Loucy (cell line): ENCODE measurements around the gene FAM169A.
A peak's percentile ranks its signal among the peaks of the same experiment; 100 is the strongest.

Experiments used
- H2AFZ ChIP-seq: fragments of 200-600 bp; sonication (generic); 2 replicates; pipeline ENCODE4 v1.6.0; 2016; ENCODE audit warnings: antibody characterized with exemption, mild to moderate bottlenecking, low read length, moderate library complexity
- H3F3A ChIP-seq: fragments of 200-600 bp; 2 replicates; pipeline ENCODE4 v1.6.0; 2016; ENCODE audit warnings: antibody characterized with exemption, low read depth, mild to moderate bottlenecking
- H3K27me3 ChIP-seq: fragments of 200-600 bp; sonication (generic); 2 replicates; pipeline ENCODE4 v1.6.1; 2014; ENCODE audit warnings: low read length, mild to moderate bottlenecking; ENCODE audit not compliant: insufficient read depth, poor library complexity, severe bottlenecking
- H3K36me3 ChIP-seq: fragments of 200-600 bp; sonication (generic); 2 replicates; pipeline ENCODE4 v1.6.1; 2016; ENCODE audit warnings: low read length; ENCODE audit not compliant: insufficient read depth
- H3K4me1 ChIP-seq: fragments of 200-600 bp; sonication (generic); 2 replicates; pipeline ENCODE4 v1.5.1; 2014; ENCODE audit warnings: low read length, mild to moderate bottlenecking; ENCODE audit not compliant: insufficient read depth, poor library complexity, severe bottlenecking
- H3K4me2 ChIP-seq: fragments of 200-600 bp; sonication (generic); 2 replicates; pipeline ENCODE4 v1.6.0; 2014; ENCODE audit warnings: antibody characterized with exemption, low read length, low read depth, mild to moderate bottlenecking; ENCODE audit not compliant: poor library complexity, severe bottlenecking
- H3K4me3 ChIP-seq: fragments of 200-600 bp; sonication (generic); 2 replicates; pipeline ENCODE4 v1.5.1; 2014; ENCODE audit warnings: low read length, mild to moderate bottlenecking, mixed read lengths; ENCODE audit not compliant: poor library complexity, severe bottlenecking
- H3K79me2 ChIP-seq: fragments of 200-600 bp; sonication (generic); 2 replicates; pipeline ENCODE4 v1.6.1; 2014; ENCODE audit warnings: low read length; ENCODE audit not compliant: insufficient read depth
- H3K9ac ChIP-seq: fragments of 200-600 bp; sonication (generic); 2 replicates; pipeline ENCODE4 v1.6.0; 2014; ENCODE audit warnings: mild to moderate bottlenecking, low read depth, low read length, moderate library complexity; ENCODE audit not compliant: poor library complexity, severe bottlenecking
- H3K9me2 ChIP-seq: fragments of 200-600 bp; sonication (generic); replicated peaks from 2 replicates; pipeline ENCODE4 v1.6.1; 2016; ENCODE audit warnings: low read depth, low read length, mixed read lengths
- H3K9me3 ChIP-seq: fragments of 200-600 bp; sonication (generic); 2 replicates; pipeline ENCODE4 v1.6.1; 2014; ENCODE audit warnings: mild to moderate bottlenecking, antibody characterized with exemption, low read length, low read depth; ENCODE audit not compliant: insufficient read depth
- H4K20me1 ChIP-seq: fragments of 200-600 bp; sonication (generic); 2 replicates; pipeline ENCODE4 v1.6.0; 2014; ENCODE audit warnings: antibody characterized with exemption, low read length, mild to moderate bottlenecking; ENCODE audit not compliant: insufficient read depth, poor library complexity, severe bottlenecking
- EZH2phosphoT487 ChIP-seq: fragments of 200-600 bp; IDR thresholded peaks from 2 replicates; pipeline ENCODE4 v1.6.1; 2018; ENCODE audit warnings: antibody characterized with exemption, mild to moderate bottlenecking, moderate library complexity, borderline replicate concordance
- TF ChIP-seq, protein P1 (sequence below): fragments of 200-600 bp; sonication (generic); conservative IDR thresholded peaks from 2 replicates; pipeline ENCODE4 v1.5.1; 2014; ENCODE audit warnings: mild to moderate bottlenecking, antibody characterized with exemption, low read length

The FAM169A gene

DNA sequence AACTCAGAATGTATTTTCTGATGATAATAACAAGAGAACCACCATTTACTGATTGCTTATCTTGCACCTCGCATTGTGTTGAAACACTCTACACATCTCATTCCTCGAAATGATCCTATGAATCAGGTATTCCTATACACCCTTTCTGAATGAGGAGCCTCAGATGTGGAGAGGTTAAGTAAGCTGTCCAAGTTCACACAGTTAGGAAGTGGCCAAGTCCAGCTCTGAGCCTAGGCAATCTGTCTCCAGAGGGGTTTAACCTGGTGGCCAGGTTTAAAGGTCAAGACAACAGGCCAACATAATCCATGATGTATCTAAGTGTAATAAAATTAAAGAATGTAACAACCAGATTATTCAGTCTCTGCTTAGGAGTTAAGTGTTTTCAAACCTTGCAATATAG is 12.9 kb downstream of the FAM169A start:
- no peak overlapping the region for H3K4me2 ChIP-seq
- H3F3A ChIP-seq = no peaks in the 10 kb centered on the region
- no peaks in the 10 kb centered on the region for H4K20me1 ChIP-seq
- no peaks in the 10 kb centered on the region for H3K9me3 ChIP-seq
- no peak overlapping the region for H3K4me3 ChIP-seq
- no peak overlapping the region for H2AFZ ChIP-seq
- H3K4me1 ChIP-seq = peaks cover 30% of the 10 kb centered on the region
- no peaks in the 10 kb centered on the region for H3K79me2 ChIP-seq
- H3K36me3 ChIP-seq = no peaks in the 10 kb centered on the region
- H3K27me3 ChIP-seq = no peaks in the 10 kb centered on the region
- no peak overlapping the region for H3K9ac ChIP-seq
- H3K9me2 ChIP-seq = no peaks in the 10 kb centered on the region
- no peak for TF ChIP-seq EZH2phosphoT487
- TF ChIP-seq, protein P1, sequence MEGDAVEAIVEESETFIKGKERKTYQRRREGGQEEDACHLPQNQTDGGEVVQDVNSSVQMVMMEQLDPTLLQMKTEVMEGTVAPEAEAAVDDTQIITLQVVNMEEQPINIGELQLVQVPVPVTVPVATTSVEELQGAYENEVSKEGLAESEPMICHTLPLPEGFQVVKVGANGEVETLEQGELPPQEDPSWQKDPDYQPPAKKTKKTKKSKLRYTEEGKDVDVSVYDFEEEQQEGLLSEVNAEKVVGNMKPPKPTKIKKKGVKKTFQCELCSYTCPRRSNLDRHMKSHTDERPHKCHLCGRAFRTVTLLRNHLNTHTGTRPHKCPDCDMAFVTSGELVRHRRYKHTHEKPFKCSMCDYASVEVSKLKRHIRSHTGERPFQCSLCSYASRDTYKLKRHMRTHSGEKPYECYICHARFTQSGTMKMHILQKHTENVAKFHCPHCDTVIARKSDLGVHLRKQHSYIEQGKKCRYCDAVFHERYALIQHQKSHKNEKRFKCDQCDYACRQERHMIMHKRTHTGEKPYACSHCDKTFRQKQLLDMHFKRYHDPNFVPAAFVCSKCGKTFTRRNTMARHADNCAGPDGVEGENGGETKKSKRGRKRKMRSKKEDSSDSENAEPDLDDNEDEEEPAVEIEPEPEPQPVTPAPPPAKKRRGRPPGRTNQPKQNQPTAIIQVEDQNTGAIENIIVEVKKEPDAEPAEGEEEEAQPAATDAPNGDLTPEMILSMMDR = no peak

DNA sequence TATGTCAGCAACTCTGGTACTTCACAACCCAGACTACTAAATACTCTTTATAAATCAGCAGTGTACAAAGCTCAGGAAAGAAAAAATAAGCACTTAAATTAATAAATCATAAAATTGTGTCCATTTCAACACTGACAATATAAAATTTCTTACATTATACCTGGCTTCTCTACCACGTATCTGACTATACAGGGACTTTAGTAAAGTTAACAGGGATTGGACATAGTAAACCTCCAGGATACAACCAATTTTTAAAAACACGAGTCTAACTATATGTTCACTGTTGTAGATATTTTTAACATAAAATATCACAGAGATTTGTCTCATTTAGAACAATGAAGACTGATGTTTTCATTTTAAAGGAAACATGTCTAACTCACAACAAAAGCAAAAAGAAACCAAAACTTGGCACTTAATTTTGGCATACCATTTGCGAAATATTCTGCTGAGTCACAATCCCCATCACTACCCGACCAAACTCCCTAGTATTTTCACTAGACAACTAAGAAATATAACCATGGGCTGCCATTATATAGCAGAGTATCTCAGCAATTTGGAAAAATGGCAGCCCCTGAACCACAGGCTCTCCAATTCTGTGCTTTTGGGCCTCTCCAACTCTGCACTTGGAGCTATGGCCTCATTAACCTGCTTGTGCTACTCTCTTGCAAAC is 14.4 kb downstream of the FAM169A start:
- H3K79me2 ChIP-seq = no peaks in the 10 kb centered on the region
- peak overlapping the region; percentile 57 for H3K4me2 ChIP-seq
- H3K9me3 ChIP-seq = no peaks in the 10 kb centered on the region

DNA sequence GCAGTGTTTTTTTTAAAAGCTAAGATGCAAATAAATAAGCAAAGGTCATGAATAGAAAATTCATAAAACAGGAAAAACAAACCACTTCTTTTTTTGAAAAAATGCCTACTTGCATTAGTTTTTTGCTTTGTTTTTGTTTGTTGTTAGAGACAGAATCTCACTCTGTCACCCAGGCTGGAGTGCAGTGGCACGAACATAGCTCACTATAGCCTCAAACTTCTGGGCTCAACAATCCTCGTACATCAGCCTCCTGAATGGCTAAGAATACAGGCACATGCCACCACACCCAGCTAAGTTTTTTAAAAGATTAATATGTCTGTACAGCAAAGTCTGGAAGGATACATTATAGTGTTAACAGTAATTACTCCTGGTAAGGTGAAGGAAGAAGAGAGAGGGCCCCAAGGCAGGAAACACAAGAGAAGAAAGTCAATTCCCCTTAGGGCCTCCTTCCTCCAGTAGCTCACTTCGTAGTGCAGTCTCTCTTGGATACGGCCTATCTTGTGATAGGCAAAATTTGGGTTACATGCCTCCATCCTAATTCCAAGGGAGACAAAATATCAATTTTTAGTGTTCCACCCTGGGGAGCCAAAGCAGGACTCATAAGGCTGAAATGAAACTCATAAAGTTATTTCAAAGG is 15.3 kb downstream of the FAM169A start:
- TF ChIP-seq, protein P1 = no peak
- TF ChIP-seq EZH2phosphoT487 = no peak
- H3K79me2 ChIP-seq = no peaks in the 10 kb centered on the region
- H3K4me2 ChIP-seq = peak overlapping the region; percentile 57
- H4K20me1 ChIP-seq = no peaks in the 10 kb centered on the region
- H3K4me1 ChIP-seq = peaks cover 35% of the 10 kb centered on the region
- peak overlapping the region; percentile 77 for H2AFZ ChIP-seq
- H3K36me3 ChIP-seq = no peaks in the 10 kb centered on the region
- H3F3A ChIP-seq = no peaks in the 10 kb centered on the region
- no peaks in the 10 kb centered on the region for H3K9me2 ChIP-seq
- no peaks in the 10 kb centered on the region for H3K27me3 ChIP-seq
- H3K9me3 ChIP-seq = no peaks in the 10 kb centered on the region
- H3K4me3 ChIP-seq = peak overlapping the region; percentile 38
- peak overlapping the region; percentile 43 for H3K9ac ChIP-seq

More for the DNA sequence above, 14.4 kb downstream of the FAM169A start:
- Histone ChIP-seq H3K27me3 (no peaks in the 10 kb centered on the region), H3K9me2 (no peaks in the 10 kb centered on the region), H3K36me3 (no peaks in the 10 kb centered on the region), H3K4me1 (peaks cover 35% of the 10 kb centered on the region), H3F3A (no peaks in the 10 kb centered on the region), H3K4me3 (peak overlapping the region; percentile 38), H3K9ac (peak overlapping the region; percentile 43), H2AFZ (peak overlapping the region; percentile 77), H4K20me1 (no peaks in the 10 kb centered on the region)
- no peak for TF ChIP-seq EZH2phosphoT487
